Loucy (cell line): Measurements from ENCODE around the gene AHCYL1.

Experiments
- H2AFZ ChIP-seq: fragments of 200-600 bp; sonication (generic); 2 replicates; pipeline ENCODE4 v1.6.0; 2016; ENCODE audit warnings: antibody characterized with exemption, mild to moderate bottlenecking, low read length, moderate library complexity
- H3F3A ChIP-seq: fragments of 200-600 bp; 2 replicates; pipeline ENCODE4 v1.6.0; 2016; ENCODE audit warnings: antibody characterized with exemption, low read depth, mild to moderate bottlenecking
- H3K27me3 ChIP-seq: fragments of 200-600 bp; sonication (generic); 2 replicates; pipeline ENCODE4 v1.6.1; 2014; ENCODE audit warnings: low read length, mild to moderate bottlenecking; ENCODE audit not compliant: insufficient read depth, poor library complexity, severe bottlenecking
- H3K36me3 ChIP-seq: fragments of 200-600 bp; sonication (generic); 2 replicates; pipeline ENCODE4 v1.6.1; 2016; ENCODE audit warnings: low read length; ENCODE audit not compliant: insufficient read depth
- H3K4me1 ChIP-seq: fragments of 200-600 bp; sonication (generic); 2 replicates; pipeline ENCODE4 v1.5.1; 2014; ENCODE audit warnings: low read length, mild to moderate bottlenecking; ENCODE audit not compliant: insufficient read depth, poor library complexity, severe bottlenecking
- H3K4me2 ChIP-seq: fragments of 200-600 bp; sonication (generic); 2 replicates; pipeline ENCODE4 v1.6.0; 2014; ENCODE audit warnings: antibody characterized with exemption, low read length, low read depth, mild to moderate bottlenecking; ENCODE audit not compliant: poor library complexity, severe bottlenecking
- H3K4me3 ChIP-seq: fragments of 200-600 bp; sonication (generic); 2 replicates; pipeline ENCODE4 v1.5.1; 2014; ENCODE audit warnings: low read length, mild to moderate bottlenecking, mixed read lengths; ENCODE audit not compliant: poor library complexity, severe bottlenecking
- H3K79me2 ChIP-seq: fragments of 200-600 bp; sonication (generic); 2 replicates; pipeline ENCODE4 v1.6.1; 2014; ENCODE audit warnings: low read length; ENCODE audit not compliant: insufficient read depth
- H3K9ac ChIP-seq: fragments of 200-600 bp; sonication (generic); 2 replicates; pipeline ENCODE4 v1.6.0; 2014; ENCODE audit warnings: mild to moderate bottlenecking, low read depth, low read length, moderate library complexity; ENCODE audit not compliant: poor library complexity, severe bottlenecking
- H3K9me2 ChIP-seq: fragments of 200-600 bp; sonication (generic); replicated peaks from 2 replicates; pipeline ENCODE4 v1.6.1; 2016; ENCODE audit warnings: low read depth, low read length, mixed read lengths
- H3K9me3 ChIP-seq: fragments of 200-600 bp; sonication (generic); 2 replicates; pipeline ENCODE4 v1.6.1; 2014; ENCODE audit warnings: mild to moderate bottlenecking, antibody characterized with exemption, low read length, low read depth; ENCODE audit not compliant: insufficient read depth
- H4K20me1 ChIP-seq: fragments of 200-600 bp; sonication (generic); 2 replicates; pipeline ENCODE4 v1.6.0; 2014; ENCODE audit warnings: antibody characterized with exemption, low read length, mild to moderate bottlenecking; ENCODE audit not compliant: insufficient read depth, poor library complexity, severe bottlenecking
- EZH2phosphoT487 ChIP-seq: fragments of 200-600 bp; IDR thresholded peaks from 2 replicates; pipeline ENCODE4 v1.6.1; 2018; ENCODE audit warnings: antibody characterized with exemption, mild to moderate bottlenecking, moderate library complexity, borderline replicate concordance
- TF ChIP-seq, protein P1 (sequence below): fragments of 200-600 bp; sonication (generic); conservative IDR thresholded peaks from 2 replicates; pipeline ENCODE4 v1.5.1; 2014; ENCODE audit warnings: mild to moderate bottlenecking, antibody characterized with exemption, low read length

Gene AHCYL1

DNA sequence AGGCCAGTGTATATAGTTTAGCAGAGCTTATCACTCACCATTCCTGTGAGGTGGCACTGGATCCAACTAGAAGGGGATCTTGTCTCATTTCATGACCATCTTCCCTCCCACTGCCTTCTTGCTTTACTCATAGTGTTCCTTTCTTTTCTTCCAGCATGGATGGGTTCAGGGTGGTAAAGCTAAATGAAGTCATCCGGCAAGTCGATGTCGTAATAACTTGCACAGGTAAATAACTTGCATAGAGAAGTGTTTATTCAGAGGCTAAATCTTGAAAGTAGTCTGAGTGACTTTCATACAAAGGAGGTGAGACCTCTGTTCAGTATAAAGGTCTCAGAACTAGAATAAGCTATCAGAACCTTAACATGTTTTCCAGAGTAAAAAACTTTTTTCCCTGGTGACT, 33.2 kb downstream of the AHCYL1 start:
- Histone ChIP-seq H3K9ac (no peak overlapping the region), H3K36me3 (peaks cover 95% of the 10 kb centered on the region), H3K9me2 (no peaks in the 10 kb centered on the region), H3K27me3 (no peaks in the 10 kb centered on the region), H4K20me1 (no peaks in the 10 kb centered on the region), H3F3A (0 out of 2 replicates have a peak, but pooled peaks cover 3% of the 10 kb centered on the region), H2AFZ (no peak overlapping the region), H3K4me3 (no peak overlapping the region), H3K4me2 (no peak overlapping the region), H3K9me3 (no peaks in the 10 kb centered on the region), H3K79me2 (no peaks in the 10 kb centered on the region), H3K4me1 (no peaks in the 10 kb centered on the region)
- TF ChIP-seq EZH2phosphoT487 = no peak
- TF ChIP-seq, protein P1, sequence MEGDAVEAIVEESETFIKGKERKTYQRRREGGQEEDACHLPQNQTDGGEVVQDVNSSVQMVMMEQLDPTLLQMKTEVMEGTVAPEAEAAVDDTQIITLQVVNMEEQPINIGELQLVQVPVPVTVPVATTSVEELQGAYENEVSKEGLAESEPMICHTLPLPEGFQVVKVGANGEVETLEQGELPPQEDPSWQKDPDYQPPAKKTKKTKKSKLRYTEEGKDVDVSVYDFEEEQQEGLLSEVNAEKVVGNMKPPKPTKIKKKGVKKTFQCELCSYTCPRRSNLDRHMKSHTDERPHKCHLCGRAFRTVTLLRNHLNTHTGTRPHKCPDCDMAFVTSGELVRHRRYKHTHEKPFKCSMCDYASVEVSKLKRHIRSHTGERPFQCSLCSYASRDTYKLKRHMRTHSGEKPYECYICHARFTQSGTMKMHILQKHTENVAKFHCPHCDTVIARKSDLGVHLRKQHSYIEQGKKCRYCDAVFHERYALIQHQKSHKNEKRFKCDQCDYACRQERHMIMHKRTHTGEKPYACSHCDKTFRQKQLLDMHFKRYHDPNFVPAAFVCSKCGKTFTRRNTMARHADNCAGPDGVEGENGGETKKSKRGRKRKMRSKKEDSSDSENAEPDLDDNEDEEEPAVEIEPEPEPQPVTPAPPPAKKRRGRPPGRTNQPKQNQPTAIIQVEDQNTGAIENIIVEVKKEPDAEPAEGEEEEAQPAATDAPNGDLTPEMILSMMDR = no peak

DNA sequence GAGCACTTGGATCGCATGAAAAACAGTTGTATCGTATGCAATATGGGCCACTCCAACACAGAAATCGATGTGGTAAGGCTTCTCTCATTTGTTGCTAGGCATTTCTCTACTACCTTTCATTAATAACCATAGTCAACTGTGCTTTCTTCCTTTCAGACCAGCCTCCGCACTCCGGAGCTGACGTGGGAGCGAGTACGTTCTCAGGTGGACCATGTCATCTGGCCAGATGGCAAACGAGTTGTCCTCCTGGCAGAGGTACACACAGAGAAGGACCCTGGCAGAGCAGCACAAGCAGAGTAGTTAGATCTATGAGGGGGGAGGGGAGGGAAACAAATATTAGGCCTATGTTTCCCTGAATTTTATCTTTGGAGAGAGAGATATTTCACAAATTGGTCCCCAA, 33.8 kb downstream of the AHCYL1 start:
- Histone ChIP-seq H3K36me3 (peaks cover 96% of the 10 kb centered on the region), H3K9me3 (no peaks in the 10 kb centered on the region), H3K4me1 (no peaks in the 10 kb centered on the region), H3K27me3 (no peaks in the 10 kb centered on the region), H3K9ac (no peak overlapping the region), H2AFZ (no peak overlapping the region), H3K9me2 (no peaks in the 10 kb centered on the region), H4K20me1 (no peaks in the 10 kb centered on the region), H3K4me2 (no peak overlapping the region), H3K4me3 (no peak overlapping the region), H3K79me2 (no peaks in the 10 kb centered on the region), H3F3A (0 out of 2 replicates have a peak, but pooled peaks cover 3% of the 10 kb centered on the region)
- TF ChIP-seq EZH2phosphoT487 = no peak
- TF ChIP-seq, protein P1 = no peak

DNA sequence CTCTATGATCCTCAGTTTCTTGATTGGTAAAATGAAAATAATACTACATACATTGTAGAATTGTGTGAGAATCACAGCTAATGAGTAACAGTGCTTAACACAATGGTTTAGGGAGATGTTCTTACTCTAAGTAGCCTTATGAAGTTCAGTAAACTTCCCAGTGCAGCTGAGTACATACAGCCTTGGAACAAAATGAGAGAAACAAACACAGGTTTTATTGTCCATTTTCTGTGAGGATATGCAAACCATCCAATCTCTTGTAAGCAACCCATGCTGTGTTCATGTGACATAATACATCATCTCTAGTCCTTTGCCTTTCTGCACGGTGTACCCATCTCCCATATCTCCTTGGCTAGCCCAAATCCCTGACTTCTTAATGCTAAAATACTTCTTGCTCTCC, 35.2 kb downstream of the AHCYL1 start:
- Histone ChIP-seq H3K36me3 (peaks cover 96% of the 10 kb centered on the region), H3K9me2 (no peaks in the 10 kb centered on the region), H3F3A (0 out of 2 replicates have a peak, but pooled peaks cover 3% of the 10 kb centered on the region), H4K20me1 (no peaks in the 10 kb centered on the region), H3K4me3 (no peak overlapping the region), H3K9me3 (no peaks in the 10 kb centered on the region), H3K4me2 (no peak overlapping the region), H3K4me1 (no peaks in the 10 kb centered on the region), H3K79me2 (no peaks in the 10 kb centered on the region), H3K27me3 (no peaks in the 10 kb centered on the region), H2AFZ (no peak overlapping the region), H3K9ac (no peak overlapping the region)
- TF ChIP-seq, protein P1 = no peak
- TF ChIP-seq EZH2phosphoT487 = no peak
